SJCRH30 (cell line): Measurements from ENCODE around the gene S100A3. TPM values are rescaled to one million over a fixed set of nuclear protein-coding genes. Genes with fewer than 3 reads are reported as not detected.
"Not testable (repeated sequence)": the region's sequence is repeated elsewhere in the genome, so short reads cannot be mapped to it uniquely, and the experiment has no call there.

Source experiments
- DNase-seq, 2 experiments: peaks; one replicate each; pipeline ENCODE4 v3.0.0-alpha.2; 2015 to 2020
- H3K27ac ChIP-seq: fragments of 250-450 bp; sonication (Bioruptor Pico); 2 replicates; pipeline ENCODE4 v1.5.1; 2020; ENCODE audit warnings: mild to moderate bottlenecking, moderate library complexity
- H3K27me3 ChIP-seq: fragments of 250-450 bp; sonication (Bioruptor Pico); 2 replicates; pipeline ENCODE4 v1.5.1; 2020; ENCODE audit warnings: mild to moderate bottlenecking, moderate library complexity
- H3K36me3 ChIP-seq: fragments of 250-450 bp; sonication (Bioruptor Pico); 2 replicates; pipeline ENCODE4 v1.5.1; 2020; ENCODE audit warnings: mild to moderate bottlenecking, moderate library complexity
- H3K4me1 ChIP-seq: fragments of 250-450 bp; sonication (Bioruptor Pico); 2 replicates; pipeline ENCODE4 v1.5.1; 2020; ENCODE audit warnings: mild to moderate bottlenecking, moderate library complexity
- H3K4me3 ChIP-seq: fragments of 250-450 bp; sonication (Bioruptor Pico); 2 replicates; pipeline ENCODE4 v1.5.1; 2020; ENCODE audit warnings: mild to moderate bottlenecking, moderate library complexity
- H3K9me3 ChIP-seq: fragments of 250-450 bp; sonication (Bioruptor Pico); replicated peaks from 2 replicates; pipeline ENCODE4 v1.5.1; 2020; ENCODE audit warnings: mild to moderate bottlenecking, moderate library complexity
- total RNA-seq: library from RNA; depleted of rRNA; stranded (reverse); fragments of >200 nt; shearing (Covaris generic); gene quantifications from 2 replicates; pipeline ENCODE4 v1.2.3, GENCODE V29; 2014

Gene S100A3
- total RNA-seq, 1 experiment from 2014 or later = 1.0 TPM

GRCh38 chr1:153522353-153523048 lies 26.6 kb downstream of the S100A3 start:
- peaks cover 11% of the 10 kb centered on the region for H3K4me1 ChIP-seq
- not testable (repeated sequence) for DNase-seq, H3K27me3 ChIP-seq, H3K9me3 ChIP-seq, H3K27ac ChIP-seq, H3K36me3 ChIP-seq, H3K4me3 ChIP-seq

- H3K9me3 ChIP-seq, H3K27ac ChIP-seq, H3K4me3 ChIP-seq, H3K27me3 ChIP-seq, H3K36me3 ChIP-seq, DNase-seq: not testable (repeated sequence)
- peaks cover 11% of the 10 kb centered on the region for H3K4me1 ChIP-seq
Observed at GRCh38 chr1:153521808-153522207, 27.2 kb downstream of the S100A3 start.

GRCh38 chr1:153520818-153521476 lies 28.1 kb downstream of the S100A3 start:
- no peak overlapping the region for H3K27ac ChIP-seq
- H3K27me3 ChIP-seq = no peaks in the 10 kb centered on the region
- H3K36me3 ChIP-seq = no peaks in the 10 kb centered on the region
- peaks cover 6% of the 10 kb centered on the region for H3K4me1 ChIP-seq
- no peaks in the 10 kb centered on the region for H3K9me3 ChIP-seq
- no peak overlapping the region for H3K4me3 ChIP-seq
- no peak for DNase-seq

GRCh38 chr1:153520137-153520691 lies 28.8 kb downstream of the S100A3 start:
- not testable (repeated sequence) for H3K9me3 ChIP-seq

GRCh38 chr1:153519242-153519641 lies 29.8 kb downstream of the S100A3 start:
- DNase-seq = no peak
- no peaks in the 10 kb centered on the region for H3K27me3 ChIP-seq

More at GRCh38 chr1:153520137-153520691, 28.8 kb downstream of the S100A3 start:
- not testable (repeated sequence) for H3K27ac ChIP-seq, DNase-seq, H3K36me3 ChIP-seq, H3K4me3 ChIP-seq, H3K27me3 ChIP-seq, H3K4me1 ChIP-seq

GRCh38 chr1:153515504-153516394 lies 33.3 kb downstream of the S100A3 start:
- H3K4me3 ChIP-seq = no peak overlapping the region
- no peaks in the 10 kb centered on the region for H3K4me1 ChIP-seq
- no peaks in the 10 kb centered on the region for H3K9me3 ChIP-seq
- no peaks in the 10 kb centered on the region for H3K36me3 ChIP-seq
- no peak for DNase-seq
- H3K27ac ChIP-seq = no peak overlapping the region
- no peaks in the 10 kb centered on the region for H3K27me3 ChIP-seq

More at GRCh38 chr1:153519242-153519641, 29.8 kb downstream of the S100A3 start:
- H3K27ac ChIP-seq = no peak overlapping the region
- no peaks in the 10 kb centered on the region for H3K36me3 ChIP-seq
- no peak overlapping the region for H3K4me3 ChIP-seq
- H3K4me1 ChIP-seq = no peaks in the 10 kb centered on the region
- no peaks in the 10 kb centered on the region for H3K9me3 ChIP-seq

GRCh38 chr1:153513666-153514065 lies 35.4 kb downstream of the S100A3 start:
- no peaks in the 10 kb centered on the region for H3K9me3 ChIP-seq
- no peak for DNase-seq
- H3K4me3 ChIP-seq = no peak overlapping the region
- H3K4me1 ChIP-seq = 0 out of 2 replicates have a peak, but pooled peaks cover 3% of the 10 kb centered on the region
- H3K36me3 ChIP-seq = no peaks in the 10 kb centered on the region
- no peak overlapping the region for H3K27ac ChIP-seq
- H3K27me3 ChIP-seq = no peaks in the 10 kb centered on the region

- no peak overlapping the region for H3K4me3 ChIP-seq
- H3K27me3 ChIP-seq = no peaks in the 10 kb centered on the region
- no peak overlapping the region for H3K27ac ChIP-seq
- no peaks in the 10 kb centered on the region for H3K36me3 ChIP-seq
- DNase-seq = no peak
- H3K4me1 ChIP-seq = 0 out of 2 replicates have a peak, but pooled peaks cover 3% of the 10 kb centered on the region
- H3K9me3 ChIP-seq = no peaks in the 10 kb centered on the region
Observed at GRCh38 chr1:153513023-153513422, 36.0 kb downstream of the S100A3 start.

GRCh38 chr1:153510984-153511410 lies 38.1 kb downstream of the S100A3 start:
- H3K27ac ChIP-seq = no peak overlapping the region
- H3K9me3 ChIP-seq = no peaks in the 10 kb centered on the region
- no peaks in the 10 kb centered on the region for H3K27me3 ChIP-seq
- DNase-seq = peak; percentile 85 to 90
- H3K4me3 ChIP-seq = no peak overlapping the region
- H3K4me1 ChIP-seq = 0 out of 2 replicates have a peak, but pooled peaks cover 3% of the 10 kb centered on the region
- H3K36me3 ChIP-seq = no peaks in the 10 kb centered on the region

- DNase-seq = peak; percentile 65 to 77
- no peak overlapping the region for H3K27ac ChIP-seq
Observed at GRCh38 chr1:153509729-153510354, 39.2 kb downstream of the S100A3 start.

GRCh38 chr1:153509036-153509435 lies 40.0 kb downstream of the S100A3 start:
- H3K9me3 ChIP-seq = no peaks in the 10 kb centered on the region
- H3K4me1 ChIP-seq = 0 out of 2 replicates have a peak, but pooled peaks cover 3% of the 10 kb centered on the region
- no peak overlapping the region for H3K27ac ChIP-seq
- no peaks in the 10 kb centered on the region for H3K36me3 ChIP-seq
- no peaks in the 10 kb centered on the region for H3K27me3 ChIP-seq
- DNase-seq = no peak
- H3K4me3 ChIP-seq = no peak overlapping the region

More at GRCh38 chr1:153509729-153510354, 39.2 kb downstream of the S100A3 start:
- H3K27me3 ChIP-seq = no peaks in the 10 kb centered on the region
- H3K4me3 ChIP-seq = no peak overlapping the region
- 0 out of 2 replicates have a peak, but pooled peaks cover 3% of the 10 kb centered on the region for H3K4me1 ChIP-seq
- H3K36me3 ChIP-seq = no peaks in the 10 kb centered on the region
- H3K9me3 ChIP-seq = no peaks in the 10 kb centered on the region

GRCh38 chr1:153507926-153508583 lies 41.0 kb downstream of the S100A3 start:
- no peak overlapping the region for H3K27ac ChIP-seq
- no peak for DNase-seq

GRCh38 chr1:153506831-153507413 lies 42.1 kb downstream of the S100A3 start:
- no peaks in the 10 kb centered on the region for H3K9me3 ChIP-seq
- H3K4me1 ChIP-seq = 0 out of 2 replicates have a peak, but pooled peaks cover 3% of the 10 kb centered on the region
- no peaks in the 10 kb centered on the region for H3K27me3 ChIP-seq
- H3K4me3 ChIP-seq = no peak overlapping the region
- peak in 1 of 2 experiments; percentile 18 for DNase-seq
- no peaks in the 10 kb centered on the region for H3K36me3 ChIP-seq
- H3K27ac ChIP-seq = no peak overlapping the region

More at GRCh38 chr1:153507926-153508583, 41.0 kb downstream of the S100A3 start:
- no peak overlapping the region for H3K4me3 ChIP-seq
- no peaks in the 10 kb centered on the region for H3K36me3 ChIP-seq
- 0 out of 2 replicates have a peak, but pooled peaks cover 3% of the 10 kb centered on the region for H3K4me1 ChIP-seq
- no peaks in the 10 kb centered on the region for H3K27me3 ChIP-seq
- no peaks in the 10 kb centered on the region for H3K9me3 ChIP-seq
